Measurements from ENCODE around the gene BAHCC1. TPM values are rescaled to one million over a fixed set of nuclear protein-coding genes. Genes with fewer than 3 reads are reported as not detected.

The BAHCC1 gene
- total and polyA plus RNA-seq, 9 of the 15 experiments (the other 6 are each of a cell fraction or from before 2014, with no cell fraction given), result 0.14 to 26.9 (median 5.0) TPM

DNA sequence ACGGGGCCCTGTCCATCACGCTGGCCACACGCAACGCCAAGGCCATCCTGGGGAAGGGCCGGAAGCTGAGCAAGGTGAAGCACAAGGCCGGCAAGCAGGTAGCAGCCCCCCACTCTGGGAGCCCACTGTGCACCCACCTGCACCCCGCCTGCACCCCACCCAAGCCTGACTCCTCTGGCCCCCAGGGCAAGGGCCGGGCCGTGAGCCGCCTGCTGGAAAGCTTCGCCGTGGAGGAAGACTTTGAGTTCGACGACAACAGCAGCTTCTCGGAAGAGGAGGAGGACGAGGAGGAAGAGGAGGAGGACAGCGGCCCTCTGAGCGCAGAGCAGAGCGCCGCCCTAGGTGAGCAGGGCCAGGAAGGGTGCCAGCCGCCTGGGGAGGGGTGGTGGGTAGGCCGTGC lies 63.4 kb downstream of the BAHCC1 start:
- Histone ChIP-seq H3K9me3 (replicated peaks; ENCODE audit: control insufficient read depth, insufficient read depth, low read depth, low read length) (no peaks in the 10 kb centered on the region), H3K27ac (ENCODE audit: extremely low read depth, low read depth, low read length) (no peak overlapping the region), H3K9ac (ENCODE audit: insufficient read depth in 1 of 2, low read depth in 2 of 2, low read length in 2 of 2) (no peak overlapping the region), H3K79me2 (ENCODE audit: control insufficient read depth, insufficient read depth, low read length) (no peaks in the 10 kb centered on the region), H3K27me3 (ENCODE audit: control insufficient read depth in 2 of 2, insufficient read depth in 2 of 2, low read length in 2 of 2) (no peaks in the 10 kb centered on the region), H3K9me1 (ENCODE audit: control insufficient read depth, insufficient read depth, low read length) (no peaks in the 10 kb centered on the region), H4K20me1 (replicated peaks; ENCODE audit: control insufficient read depth, insufficient read depth, low read length) (no peaks in the 10 kb centered on the region), H2AFZ (ENCODE audit: low read depth, low read length) (no peak overlapping the region), H3K4me2 (ENCODE audit: insufficient read depth, low read length) (no peak overlapping the region), H3K4me1 (replicated peaks in 1 of 2; ENCODE audit: control insufficient read depth in 2 of 2, insufficient read depth in 2 of 2, low read length in 2 of 2) (peaks cover 10 to 84% of the 10 kb centered on the region in 2 experiments; a peak in 3 of 5 replicates), H3K36me3 (ENCODE audit: control insufficient read depth, insufficient read depth, low read length) (peaks cover 6% of the 10 kb centered on the region; the same call in 1 of the 3 replicates), H3K4me3 (no peak overlapping the region)
- WGBS (ENCODE audit: insufficient coverage, low coverage, missing lambda C conversion rate), result 60% methylated on average over 9 of the region's 22 CpGs
- TF ChIP-seq CBX2 (IDR thresholded peaks at IDR 0.05; ENCODE audit: insufficient read depth, low read length, poor library complexity, severe bottlenecking) (no peak), STAG1 (CRISPR knock-in tag; IDR thresholded peaks at IDR 0.05; ENCODE audit: borderline replicate concordance) (no peak), SOX6 (IDR thresholded peaks at IDR 0.05) (no peak), ZEB2 (IDR thresholded peaks at IDR 0.05) (no peak), HIVEP1 (CRISPR knock-in tag; IDR thresholded peaks at IDR 0.05) (no peak), PTTG1 (tag; IDR thresholded peaks at IDR 0.05; ENCODE audit: low read depth) (no peak), ARID2 (IDR thresholded peaks at IDR 0.05) (no peak), ZNF384 (IDR thresholded peaks at IDR 0.05; ENCODE audit: low read depth, low read length) (no peak)
- TF ChIP-seq, protein P1, sequence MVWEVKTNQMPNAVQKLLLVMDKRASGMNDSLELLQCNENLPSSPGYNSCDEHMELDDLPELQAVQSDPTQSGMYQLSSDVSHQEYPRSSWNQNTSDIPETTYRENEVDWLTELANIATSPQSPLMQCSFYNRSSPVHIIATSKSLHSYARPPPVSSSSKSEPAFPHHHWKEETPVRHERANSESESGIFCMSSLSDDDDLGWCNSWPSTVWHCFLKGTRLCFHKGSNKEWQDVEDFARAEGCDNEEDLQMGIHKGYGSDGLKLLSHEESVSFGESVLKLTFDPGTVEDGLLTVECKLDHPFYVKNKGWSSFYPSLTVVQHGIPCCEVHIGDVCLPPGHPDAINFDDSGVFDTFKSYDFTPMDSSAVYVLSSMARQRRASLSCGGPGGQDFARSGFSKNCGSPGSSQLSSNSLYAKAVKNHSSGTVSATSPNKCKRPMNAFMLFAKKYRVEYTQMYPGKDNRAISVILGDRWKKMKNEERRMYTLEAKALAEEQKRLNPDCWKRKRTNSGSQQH (CRISPR knock-in tag; IDR thresholded peaks at IDR 0.05), result no peak
- TF ChIP-seq, protein P2, sequence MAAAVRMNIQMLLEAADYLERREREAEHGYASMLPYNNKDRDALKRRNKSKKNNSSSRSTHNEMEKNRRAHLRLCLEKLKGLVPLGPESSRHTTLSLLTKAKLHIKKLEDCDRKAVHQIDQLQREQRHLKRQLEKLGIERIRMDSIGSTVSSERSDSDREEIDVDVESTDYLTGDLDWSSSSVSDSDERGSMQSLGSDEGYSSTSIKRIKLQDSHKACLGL (CRISPR knock-in tag; IDR thresholded peaks at IDR 0.05; ENCODE audit: borderline replicate concordance, poor library complexity, severe bottlenecking), result no peak
- DNase-seq (ENCODE audit: extremely low read depth in 1 of 4, low spot score in 3 of 4) (no peak), ATAC-seq (no peak), FAIRE-seq (no peak)
- intact Hi-C loops (cut with micrococcal nuclease), result no loop called here
- no TSS peak for BruUV-seq (replicated peaks)
- in situ Hi-C loops (cut with MboI), result no loop called here
- ChIA-PET CTCF (ENCODE audit: low intra/inter-chr PET ratio) (no interaction called here), POLR2A (interaction anchor here (0.9 to 1.0 kb wide), 2 partner anchors 10 to 204 kb away, joined by 3 read pairs; no protein-coding TSS in a partner anchor)
